Loucy (cell line): Measurements from ENCODE around the gene DNM1.

ENCODE experiments used
- H2AFZ ChIP-seq: fragments of 200-600 bp; sonication (generic); 2 replicates; pipeline ENCODE4 v1.6.0; 2016; ENCODE audit warnings: antibody characterized with exemption, mild to moderate bottlenecking, low read length, moderate library complexity
- H3F3A ChIP-seq: fragments of 200-600 bp; 2 replicates; pipeline ENCODE4 v1.6.0; 2016; ENCODE audit warnings: antibody characterized with exemption, low read depth, mild to moderate bottlenecking
- H3K27me3 ChIP-seq: fragments of 200-600 bp; sonication (generic); 2 replicates; pipeline ENCODE4 v1.6.1; 2014; ENCODE audit warnings: low read length, mild to moderate bottlenecking; ENCODE audit not compliant: insufficient read depth, poor library complexity, severe bottlenecking
- H3K36me3 ChIP-seq: fragments of 200-600 bp; sonication (generic); 2 replicates; pipeline ENCODE4 v1.6.1; 2016; ENCODE audit warnings: low read length; ENCODE audit not compliant: insufficient read depth
- H3K4me1 ChIP-seq: fragments of 200-600 bp; sonication (generic); 2 replicates; pipeline ENCODE4 v1.5.1; 2014; ENCODE audit warnings: low read length, mild to moderate bottlenecking; ENCODE audit not compliant: insufficient read depth, poor library complexity, severe bottlenecking
- H3K4me2 ChIP-seq: fragments of 200-600 bp; sonication (generic); 2 replicates; pipeline ENCODE4 v1.6.0; 2014; ENCODE audit warnings: antibody characterized with exemption, low read length, low read depth, mild to moderate bottlenecking; ENCODE audit not compliant: poor library complexity, severe bottlenecking
- H3K4me3 ChIP-seq: fragments of 200-600 bp; sonication (generic); 2 replicates; pipeline ENCODE4 v1.5.1; 2014; ENCODE audit warnings: low read length, mild to moderate bottlenecking, mixed read lengths; ENCODE audit not compliant: poor library complexity, severe bottlenecking
- H3K79me2 ChIP-seq: fragments of 200-600 bp; sonication (generic); 2 replicates; pipeline ENCODE4 v1.6.1; 2014; ENCODE audit warnings: low read length; ENCODE audit not compliant: insufficient read depth
- H3K9ac ChIP-seq: fragments of 200-600 bp; sonication (generic); 2 replicates; pipeline ENCODE4 v1.6.0; 2014; ENCODE audit warnings: mild to moderate bottlenecking, low read depth, low read length, moderate library complexity; ENCODE audit not compliant: poor library complexity, severe bottlenecking
- H3K9me2 ChIP-seq: fragments of 200-600 bp; sonication (generic); replicated peaks from 2 replicates; pipeline ENCODE4 v1.6.1; 2016; ENCODE audit warnings: low read depth, low read length, mixed read lengths
- H3K9me3 ChIP-seq: fragments of 200-600 bp; sonication (generic); 2 replicates; pipeline ENCODE4 v1.6.1; 2014; ENCODE audit warnings: mild to moderate bottlenecking, antibody characterized with exemption, low read length, low read depth; ENCODE audit not compliant: insufficient read depth
- H4K20me1 ChIP-seq: fragments of 200-600 bp; sonication (generic); 2 replicates; pipeline ENCODE4 v1.6.0; 2014; ENCODE audit warnings: antibody characterized with exemption, low read length, mild to moderate bottlenecking; ENCODE audit not compliant: insufficient read depth, poor library complexity, severe bottlenecking
- CTCF ChIP-seq: fragments of 200-600 bp; sonication (generic); conservative IDR thresholded peaks from 2 replicates; pipeline ENCODE4 v1.5.1; 2014; ENCODE audit warnings: mild to moderate bottlenecking, antibody characterized with exemption, low read length
- EZH2phosphoT487 ChIP-seq: fragments of 200-600 bp; IDR thresholded peaks from 2 replicates; pipeline ENCODE4 v1.6.1; 2018; ENCODE audit warnings: antibody characterized with exemption, mild to moderate bottlenecking, moderate library complexity, borderline replicate concordance

The DNM1 gene

DNA sequence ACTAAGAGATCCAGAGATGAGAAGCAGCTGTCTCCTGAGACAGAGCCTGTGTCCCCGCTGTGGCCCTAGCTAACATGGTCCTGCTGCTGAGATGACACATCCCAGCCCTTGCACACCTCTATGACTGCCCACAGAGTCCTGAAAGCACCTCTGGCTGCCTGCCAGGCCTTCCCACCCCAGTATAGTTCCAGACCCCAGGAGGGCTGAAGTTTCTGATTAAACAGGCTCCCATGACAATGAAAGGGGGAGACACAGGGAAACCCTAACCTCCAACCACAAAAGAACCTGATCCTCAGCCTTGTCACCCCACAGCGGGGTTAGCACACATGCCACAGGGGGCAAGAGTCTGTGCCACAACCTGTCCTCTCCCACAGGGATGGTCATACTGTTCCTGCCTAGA lies 27.5 kb upstream of the DNM1 start:
- Histone ChIP-seq H3K9me2 (no peaks in the 10 kb centered on the region), H3K9me3 (no peaks in the 10 kb centered on the region), H3F3A (no peaks in the 10 kb centered on the region), H3K4me3 (no peak overlapping the region), H2AFZ (no peak overlapping the region), H4K20me1 (no peaks in the 10 kb centered on the region), H3K9ac (no peak overlapping the region), H3K4me1 (no peaks in the 10 kb centered on the region), H3K27me3 (no peaks in the 10 kb centered on the region), H3K4me2 (no peak overlapping the region), H3K36me3 (peaks cover 42% of the 10 kb centered on the region; the same call in 1 of the 2 replicates), H3K79me2 (no peaks in the 10 kb centered on the region)
- TF ChIP-seq CTCF (no peak), EZH2phosphoT487 (no peak)

DNA sequence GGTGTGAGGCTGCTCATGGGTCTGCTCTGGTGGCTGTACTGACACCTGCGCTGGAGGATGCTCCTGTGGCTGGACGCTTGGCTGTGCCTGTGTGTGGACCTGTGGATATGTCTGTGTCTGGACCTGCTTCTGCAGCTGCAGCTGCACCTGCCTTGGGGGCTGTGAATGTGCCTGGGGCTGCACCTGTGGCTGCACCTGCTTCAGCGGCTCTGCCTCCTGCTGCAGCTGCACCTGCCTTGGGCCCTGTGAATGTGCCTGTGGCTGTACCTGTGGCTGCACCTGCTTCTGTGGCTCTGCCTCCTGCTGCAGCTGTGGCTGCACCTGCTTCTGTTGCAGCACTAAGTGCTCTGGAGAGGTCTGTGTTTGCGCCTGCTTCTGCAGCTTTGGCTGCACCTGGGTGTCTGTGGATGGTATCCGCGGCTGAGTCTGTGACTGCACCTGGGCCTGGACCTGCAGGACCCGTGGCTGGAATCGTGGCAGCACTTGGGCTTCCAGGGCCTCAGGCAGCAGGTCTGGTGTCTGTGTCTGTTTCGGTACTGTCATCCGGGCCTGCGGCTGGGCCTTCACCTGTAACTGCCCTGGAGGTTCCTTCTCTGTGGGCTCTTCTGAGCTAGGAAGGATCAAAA lies 24.3 kb upstream of the DNM1 start:
- Histone ChIP-seq H4K20me1 (no peaks in the 10 kb centered on the region), H3K4me1 (no peaks in the 10 kb centered on the region), H3K9me2 (no peaks in the 10 kb centered on the region), H3K4me3 (no peak overlapping the region), H2AFZ (no peak overlapping the region), H3K9me3 (no peaks in the 10 kb centered on the region), H3F3A (no peaks in the 10 kb centered on the region), H3K9ac (no peak overlapping the region), H3K36me3 (peaks cover 42% of the 10 kb centered on the region; the same call in 1 of the 2 replicates), H3K27me3 (no peaks in the 10 kb centered on the region), H3K79me2 (no peaks in the 10 kb centered on the region), H3K4me2 (no peak overlapping the region)
- TF ChIP-seq EZH2phosphoT487, result no peak
- TF ChIP-seq CTCF, result no peak

DNA sequence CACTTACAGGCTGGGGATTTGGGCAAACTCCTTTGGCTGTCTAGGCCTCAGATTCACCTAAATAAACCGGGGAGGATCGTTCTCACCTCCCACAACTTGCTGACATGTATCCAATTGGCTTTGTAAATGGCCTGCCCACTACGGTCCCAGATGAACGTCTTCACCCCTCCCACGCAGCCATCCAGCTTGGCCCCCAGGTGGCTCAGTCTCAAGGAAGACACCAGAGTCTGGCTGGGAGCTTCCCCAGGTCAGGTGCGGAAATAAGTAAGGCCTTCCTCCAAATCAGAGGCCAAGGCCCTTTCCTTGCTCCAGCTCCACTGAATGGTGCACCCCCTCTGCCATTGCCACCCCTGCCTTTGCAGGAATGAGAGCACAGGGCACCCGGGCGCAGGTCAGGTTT lies 23.2 kb upstream of the DNM1 start:
- H3K27me3 ChIP-seq, result no peaks in the 10 kb centered on the region
- peaks cover 42% of the 10 kb centered on the region; the same call in 1 of the 2 replicates for H3K36me3 ChIP-seq
- no peak overlapping the region for H3K4me3 ChIP-seq
- no peaks in the 10 kb centered on the region for H4K20me1 ChIP-seq
- H3K4me2 ChIP-seq, result no peak overlapping the region
- TF ChIP-seq CTCF, result no peak
- no peak for TF ChIP-seq EZH2phosphoT487
- H3K9me3 ChIP-seq, result no peaks in the 10 kb centered on the region
- H2AFZ ChIP-seq, result no peak overlapping the region
- H3K9ac ChIP-seq, result no peak overlapping the region
- H3K9me2 ChIP-seq, result no peaks in the 10 kb centered on the region
- no peaks in the 10 kb centered on the region for H3K79me2 ChIP-seq
- H3K4me1 ChIP-seq, result no peaks in the 10 kb centered on the region
- no peaks in the 10 kb centered on the region; the same call in 1 of the 2 replicates for H3F3A ChIP-seq
